Measurements from ENCODE around the gene FGD6.

The FGD6 gene

GRCh38 chr12:95073698-95074520 lies 143.4 kb downstream of the FGD6 start:
- no peak for DNase-seq

GRCh38 chr12:95072900-95073697 lies 144.2 kb downstream of the FGD6 start, which contains the start of gene NR2C1:
Gene NR2C1 (minus strand): TSS chr12:95073618. CDS start chr12:95067384, 6,234 bp downstream.
- peak; percentile 95 for DNase-seq

- DNase-seq, result no peak
Measured at GRCh38 chr12:95070378-95070777, 146.9 kb downstream of the FGD6 start.

DNA sequence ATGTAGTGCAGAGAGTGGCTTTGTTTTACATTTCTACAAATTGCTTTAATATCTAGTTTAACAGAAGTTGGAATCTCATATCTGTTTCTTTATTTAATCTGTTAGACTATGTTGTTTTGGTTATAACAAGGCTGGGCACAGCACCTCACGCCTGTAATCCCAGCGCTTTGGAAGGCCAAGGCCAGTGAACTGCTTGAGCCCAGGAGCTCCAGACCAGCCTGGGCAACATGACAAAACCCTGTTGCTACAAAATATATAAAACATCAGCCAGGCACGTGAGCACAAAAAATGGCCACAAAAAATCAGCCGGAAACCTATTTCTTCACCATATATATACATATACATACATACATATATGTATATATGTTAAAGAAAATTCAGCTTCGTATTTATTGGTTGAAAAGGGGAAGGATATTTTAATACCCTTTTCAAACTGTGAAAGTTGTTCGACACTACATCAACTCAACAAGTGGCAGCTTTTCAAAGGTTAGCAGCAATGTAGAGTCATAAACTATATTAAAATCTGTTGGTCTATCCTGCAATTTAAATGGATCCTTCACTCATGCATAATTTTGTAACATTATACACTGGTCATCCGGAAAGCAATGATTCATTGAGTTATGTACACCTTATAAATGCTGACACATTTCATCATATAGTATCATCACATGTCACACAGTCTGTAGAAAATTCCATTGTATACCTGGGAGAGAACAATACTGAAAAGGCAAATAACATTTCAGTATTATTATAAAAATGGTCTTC lies 151.0 kb downstream of the FGD6 start:
- DNase-seq, result no peak

GRCh38 chr12:95060951-95061350 lies 156.3 kb downstream of the FGD6 start:
- DNase-seq, result no peak

DNA sequence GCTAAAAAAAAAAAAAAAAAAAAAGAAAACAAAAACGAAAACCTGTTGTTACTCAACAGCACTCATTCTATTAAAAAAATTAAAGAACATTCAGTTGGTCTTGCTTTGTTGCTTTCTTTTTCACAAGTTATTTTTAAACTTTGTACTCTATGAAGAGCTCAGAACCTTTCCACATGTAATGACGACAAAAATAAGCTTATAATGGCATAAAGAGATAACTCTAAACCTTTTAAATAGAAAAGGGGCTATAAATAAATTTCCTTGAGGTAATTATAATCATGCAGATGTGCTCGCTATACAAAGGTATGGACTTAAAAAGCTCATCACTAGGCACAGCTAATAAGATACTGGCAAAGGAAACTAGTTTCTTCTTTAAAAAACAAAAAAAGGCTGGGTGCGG lies 157.3 kb downstream of the FGD6 start:
- no peak for DNase-seq

GRCh38 chr12:95057424-95057823 lies 159.8 kb downstream of the FGD6 start:
- DNase-seq, result no peak

DNA sequence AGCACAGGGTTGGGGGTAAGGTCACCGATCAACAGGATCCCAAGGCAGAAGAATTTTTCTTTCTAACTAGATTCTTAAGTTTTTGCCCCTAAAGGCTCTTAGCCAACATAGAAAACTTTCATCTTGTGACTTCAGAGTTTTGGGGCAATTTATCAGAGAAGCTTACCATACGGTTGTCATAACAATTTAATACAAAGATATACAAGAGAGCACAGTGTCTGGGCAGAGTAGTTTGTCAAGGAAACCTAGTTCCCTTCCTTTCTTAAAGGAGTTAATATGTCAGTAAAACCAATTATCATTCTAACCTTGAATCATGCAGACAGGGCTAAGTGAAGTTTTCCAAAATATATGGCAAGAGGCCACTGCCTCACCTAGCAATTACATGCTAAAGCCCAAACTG lies 162.2 kb downstream of the FGD6 start:
- DNase-seq, result no peak

DNA sequence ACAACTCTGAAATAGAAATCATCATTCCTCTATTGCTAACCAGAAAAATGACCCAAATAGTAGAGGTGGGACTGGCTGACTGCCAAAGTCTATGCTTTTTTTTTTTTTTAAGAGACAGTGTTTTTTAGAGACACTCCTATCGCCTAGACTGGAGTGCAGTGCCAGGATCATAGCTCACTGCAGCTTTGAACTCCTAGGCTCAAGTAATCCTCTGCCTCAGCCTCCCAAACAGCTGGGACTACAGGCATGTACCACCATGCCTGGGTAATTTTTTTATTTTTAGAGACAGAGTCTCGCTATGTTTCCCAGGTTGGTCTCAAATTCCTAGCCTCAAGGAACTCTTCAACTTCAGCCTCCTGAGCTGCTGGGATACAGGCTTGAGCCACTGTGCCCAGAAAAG lies 163.1 kb downstream of the FGD6 start:
- no peak for DNase-seq

DNA sequence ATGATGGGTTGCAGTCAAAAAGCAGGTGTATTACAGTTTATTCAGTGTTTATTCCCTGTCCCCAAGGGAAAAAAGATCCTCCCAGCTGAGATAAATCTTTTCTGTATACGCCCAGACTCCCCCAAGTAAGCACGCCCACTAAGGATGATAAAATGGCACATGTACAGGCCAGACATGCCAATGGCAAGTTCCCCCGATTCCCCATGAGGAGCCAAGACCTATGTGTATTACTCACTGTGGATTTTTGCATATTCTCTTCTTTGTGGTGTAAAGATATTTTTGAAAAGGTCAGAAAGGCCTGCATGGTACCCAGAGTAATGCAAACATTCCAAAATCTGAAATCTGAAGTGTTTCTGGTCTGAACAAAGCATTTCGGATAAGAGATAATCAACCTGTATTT lies 166.0 kb downstream of the FGD6 start:
- DNase-seq, result no peak

- DNase-seq, result no peak
Measured at GRCh38 chr12:95037906-95038305, 179.4 kb downstream of the FGD6 start.

DNA sequence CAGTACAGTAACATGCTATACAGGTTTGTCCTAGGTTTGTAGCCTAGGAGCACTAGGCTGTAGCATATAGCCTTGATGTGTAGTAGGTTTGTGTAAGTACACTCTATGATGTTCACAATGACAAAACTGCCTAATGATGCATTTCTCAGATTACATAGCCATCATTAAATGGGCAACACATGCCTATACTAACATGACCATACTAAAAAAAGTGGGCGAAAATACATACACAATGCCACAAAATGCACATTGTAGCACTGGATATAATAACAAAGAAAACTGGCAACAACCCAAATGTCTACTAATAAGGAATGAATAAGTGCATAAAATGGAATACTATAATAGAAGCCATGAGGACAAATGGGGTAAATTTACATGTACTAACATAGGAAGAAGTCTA lies 182.5 kb downstream of the FGD6 start:
- DNase-seq, result no peak

Data from stimulated activated CD4-positive, alpha-beta T cell treated with anti-CD3 and anti-CD28 coated beads, Interleukin-15, amount 100 ng/mL, for 24 hours (primary cell).